Skeletal muscle cell (primary cell): ENCODE results near the gene UBFD1.
"Not testable (repeated sequence)": the region's sequence is repeated elsewhere in the genome, so short reads cannot be mapped to it uniquely, and the experiment has no call there.

ENCODE experiments used
- DNase-seq: peaks from one replicate; pipeline ENCODE4 v3.0.0-alpha.2; 2010; ENCODE audit warnings: low read depth
- H3K4me3 ChIP-seq: 2 replicates; pipeline ENCODE4 v1.5.1; 2011; ENCODE audit warnings: low read depth, mild to moderate bottlenecking, control low read depth, low read length, moderate library complexity

The UBFD1 gene, protein sequence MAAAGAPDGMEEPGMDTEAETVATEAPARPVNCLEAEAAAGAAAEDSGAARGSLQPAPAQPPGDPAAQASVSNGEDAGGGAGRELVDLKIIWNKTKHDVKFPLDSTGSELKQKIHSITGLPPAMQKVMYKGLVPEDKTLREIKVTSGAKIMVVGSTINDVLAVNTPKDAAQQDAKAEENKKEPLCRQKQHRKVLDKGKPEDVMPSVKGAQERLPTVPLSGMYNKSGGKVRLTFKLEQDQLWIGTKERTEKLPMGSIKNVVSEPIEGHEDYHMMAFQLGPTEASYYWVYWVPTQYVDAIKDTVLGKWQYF

DNA sequence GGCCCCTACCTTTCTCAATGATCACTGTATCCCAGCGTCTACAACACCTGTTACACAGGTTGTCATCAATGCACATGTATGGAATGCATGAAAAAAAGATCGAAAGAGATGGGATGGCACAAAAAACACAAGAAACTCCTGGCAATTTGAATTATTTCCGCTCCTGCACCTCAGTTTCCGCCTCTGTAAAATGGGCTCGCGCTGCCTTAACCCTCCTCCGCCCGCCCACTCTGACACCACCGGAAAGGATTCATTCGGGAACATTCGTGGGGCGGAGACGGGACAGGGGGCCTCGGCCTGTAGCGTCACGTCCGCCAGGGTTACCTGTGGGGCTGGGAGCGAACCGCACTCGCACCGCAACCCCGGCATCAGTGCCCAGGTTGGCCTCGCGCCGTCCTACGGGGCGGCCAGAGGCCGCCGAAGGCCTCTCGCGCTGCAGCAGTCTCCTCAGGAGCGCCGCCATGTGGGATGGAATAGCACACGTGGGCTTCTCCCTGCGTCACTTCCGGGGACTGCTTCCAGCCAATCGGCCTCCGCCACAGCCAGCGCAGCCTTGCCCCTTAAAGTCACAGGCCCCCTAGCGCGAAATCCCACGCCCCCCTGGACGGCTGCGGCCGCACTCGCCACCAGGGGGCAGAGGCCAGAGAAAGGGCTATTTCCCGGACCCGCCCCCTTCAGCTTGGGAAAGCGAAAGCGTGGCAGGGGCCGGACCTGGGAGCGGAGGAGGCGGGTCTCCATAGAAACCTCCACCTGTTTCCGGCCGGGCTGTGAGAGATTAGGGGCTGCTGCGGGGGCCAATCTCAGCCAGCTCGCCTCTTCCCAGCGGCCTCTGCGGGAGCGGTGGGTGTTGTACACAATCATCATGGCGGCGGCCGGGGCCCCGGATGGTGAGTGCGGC is at the start of gene UBFD1, which contains the start of gene EARS2:
UBFD1 (plus strand) TSS at position 847 of the 898 bp plus-strand sequence; CDS start at position 863, 16 bp downstream.
EARS2 (minus strand) TSS at position 470 of the 898 bp plus-strand sequence; CDS start at position 463, 7 bp downstream.
- peak within 1 kb of the TSS; percentile 93 for H3K4me3 ChIP-seq
- DNase-seq = peak; percentile 94

DNA sequence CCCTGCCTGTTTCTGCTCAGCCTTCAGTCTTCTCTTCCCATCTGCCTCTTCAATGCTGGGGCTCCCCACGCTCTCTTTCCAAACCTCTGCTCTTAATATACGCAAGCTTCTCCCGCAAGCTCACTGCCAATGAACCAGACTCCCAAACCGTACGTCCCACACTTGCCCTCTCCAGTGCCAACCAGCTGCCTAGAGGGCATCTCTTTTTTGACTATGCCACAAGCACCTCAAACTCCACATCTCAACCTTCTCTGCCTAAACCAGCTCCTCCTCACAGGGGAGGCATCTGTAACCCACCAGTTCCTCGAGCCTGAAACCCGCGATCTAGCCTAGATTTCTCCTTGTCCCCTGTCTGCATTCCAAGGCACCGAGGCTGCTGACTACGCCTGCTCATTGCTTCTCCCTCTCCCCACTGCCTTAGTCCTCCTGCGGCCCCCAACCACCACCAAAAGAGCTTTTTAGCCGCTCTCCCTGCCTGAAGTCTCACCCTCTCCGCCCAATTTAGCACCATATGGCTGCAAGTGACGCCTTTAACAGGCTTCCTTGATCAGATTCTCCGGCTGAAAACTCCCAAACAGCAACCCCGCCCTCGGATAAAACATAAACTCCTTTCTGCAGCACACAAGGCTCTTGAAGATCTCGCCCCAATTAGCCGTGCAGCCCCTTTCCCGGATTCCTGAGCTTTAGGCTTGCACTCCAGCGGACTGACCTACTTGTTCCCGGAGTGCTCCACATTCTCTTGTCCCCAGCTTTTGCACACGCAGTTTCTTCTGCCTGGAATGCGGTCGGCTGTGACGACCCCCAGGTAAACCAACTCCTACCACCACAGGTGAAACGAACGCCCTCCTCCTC is 48.7 kb upstream of the UBFD1 start:
- no peak for DNase-seq
- peak overlapping the region; percentile 69 for H3K4me3 ChIP-seq

DNA sequence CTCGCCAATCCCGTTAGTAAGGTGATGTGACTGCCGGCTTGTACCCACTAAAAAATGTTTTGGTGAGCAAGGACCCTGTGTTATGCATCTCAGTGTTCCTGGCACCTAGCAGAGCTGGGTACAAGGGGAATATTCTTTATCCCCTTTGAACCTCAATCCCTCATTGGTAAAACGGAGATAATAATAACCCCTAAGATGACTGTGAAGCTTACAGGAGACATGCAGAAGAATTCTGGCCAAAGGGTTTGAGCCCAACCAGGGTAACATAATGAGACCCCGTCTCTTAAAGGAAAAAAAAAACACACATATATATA is 48.1 kb upstream of the UBFD1 start:
- H3K4me3 ChIP-seq = peak overlapping the region; percentile 69
- no peak for DNase-seq

DNA sequence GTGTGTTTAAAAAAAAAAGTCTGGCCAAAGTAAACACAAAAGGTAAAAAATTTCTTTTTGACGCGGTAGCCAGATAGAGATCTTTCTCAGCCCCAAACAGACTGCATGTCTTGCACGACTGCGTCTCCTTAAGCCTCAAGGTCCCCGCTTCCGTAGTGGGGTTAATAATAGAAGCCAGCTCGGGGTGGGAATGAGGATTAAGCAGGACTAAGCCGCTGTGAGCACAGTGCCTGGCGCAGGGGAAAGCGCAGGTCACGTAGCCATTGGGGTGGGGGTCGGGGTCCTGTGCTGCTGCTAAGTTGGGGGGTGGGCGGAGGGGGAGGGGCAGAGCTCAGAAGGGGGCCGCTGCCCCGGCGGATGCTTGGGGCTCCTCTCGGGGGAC is 47.8 kb upstream of the UBFD1 start:
- no peak for DNase-seq
- peak overlapping the region; percentile 69 for H3K4me3 ChIP-seq

DNA sequence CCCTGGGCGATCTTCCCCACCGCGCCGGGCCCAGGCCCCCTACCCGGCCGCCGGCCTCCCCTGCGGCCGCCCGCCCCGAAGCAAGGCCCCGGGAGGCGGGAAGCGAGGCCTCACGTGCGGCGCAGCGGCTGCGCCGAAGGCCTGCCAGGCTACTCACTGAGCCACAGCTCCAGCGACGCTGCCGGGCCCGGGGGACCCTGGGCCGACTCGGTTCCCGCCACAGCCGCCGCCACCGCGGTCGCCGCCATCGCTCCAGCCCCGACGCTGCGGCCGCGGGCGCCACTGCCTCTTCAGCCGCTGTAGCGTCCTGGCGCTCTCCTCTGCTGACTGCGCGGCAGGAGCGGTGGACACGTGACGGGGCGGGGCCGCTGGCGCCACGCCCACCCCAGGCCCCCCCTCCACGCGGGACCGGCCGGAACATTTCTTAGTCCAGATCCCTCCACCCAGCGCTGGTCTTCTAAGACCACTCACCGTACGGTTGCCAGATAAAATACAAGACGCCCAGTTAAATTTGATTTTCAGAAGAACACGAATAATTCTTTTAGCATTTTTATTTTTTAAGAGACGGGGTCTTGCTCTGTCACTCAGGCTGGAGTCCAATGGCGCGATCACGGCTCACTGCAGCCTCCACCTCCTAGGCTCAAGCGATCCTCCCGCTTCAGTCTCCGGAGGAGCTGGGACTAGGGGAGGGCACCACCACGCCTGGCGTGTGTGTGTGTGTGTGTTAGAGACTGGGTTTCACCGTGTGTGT is 47.2 kb upstream of the UBFD1 start, which contains the start of gene GGA2:
GGA2 (minus strand) TSS at position 331 of the 751 bp plus-strand sequence; CDS start at position 248, 83 bp downstream.
- DNase-seq = peak; percentile 37
- peak within 1 kb of the TSS; percentile 69 for H3K4me3 ChIP-seq

DNA sequence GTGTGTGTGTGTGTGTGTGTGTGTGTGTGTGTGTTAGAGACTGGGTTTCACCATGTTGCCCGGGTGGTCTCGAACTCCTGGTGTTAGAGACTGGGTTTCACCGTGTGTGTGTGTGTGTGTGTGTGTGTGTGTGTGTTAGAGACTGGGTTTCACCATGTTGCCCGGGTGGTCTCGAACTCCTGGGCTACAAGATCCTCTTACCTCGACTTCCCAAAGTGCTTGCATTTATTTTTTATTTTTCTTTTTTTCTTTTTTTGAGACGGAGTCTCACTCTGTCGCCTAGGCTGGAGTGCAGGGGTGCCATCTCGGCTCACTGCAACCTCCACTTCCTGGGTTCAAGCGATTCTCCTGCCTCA is 46.6 kb upstream of the UBFD1 start:
- peak overlapping the region; percentile 69 for H3K4me3 ChIP-seq

DNA sequence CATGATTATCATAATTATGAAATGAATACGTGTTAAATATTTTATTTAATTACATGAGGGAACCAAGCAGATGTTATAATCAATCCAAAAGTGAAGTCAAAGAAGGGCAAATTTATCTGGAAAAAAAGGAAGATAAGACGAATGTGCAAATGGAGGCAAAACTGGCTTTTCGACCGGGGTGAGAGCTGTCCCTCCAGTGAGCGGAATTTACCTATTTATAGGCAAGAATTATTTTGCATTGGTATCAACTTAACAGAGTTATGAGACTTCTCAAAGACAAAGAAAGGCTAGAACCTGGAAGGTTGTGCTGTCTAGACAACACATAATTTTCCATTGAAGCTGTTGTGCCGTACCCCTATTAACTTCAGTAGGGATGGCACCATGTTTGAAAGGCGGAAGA is 45.8 kb upstream of the UBFD1 start:
- no peak overlapping the region for H3K4me3 ChIP-seq
- DNase-seq = no peak

More for the DNA sequence above, 46.6 kb upstream of the UBFD1 start:
- not testable (repeated sequence) for DNase-seq

DNA sequence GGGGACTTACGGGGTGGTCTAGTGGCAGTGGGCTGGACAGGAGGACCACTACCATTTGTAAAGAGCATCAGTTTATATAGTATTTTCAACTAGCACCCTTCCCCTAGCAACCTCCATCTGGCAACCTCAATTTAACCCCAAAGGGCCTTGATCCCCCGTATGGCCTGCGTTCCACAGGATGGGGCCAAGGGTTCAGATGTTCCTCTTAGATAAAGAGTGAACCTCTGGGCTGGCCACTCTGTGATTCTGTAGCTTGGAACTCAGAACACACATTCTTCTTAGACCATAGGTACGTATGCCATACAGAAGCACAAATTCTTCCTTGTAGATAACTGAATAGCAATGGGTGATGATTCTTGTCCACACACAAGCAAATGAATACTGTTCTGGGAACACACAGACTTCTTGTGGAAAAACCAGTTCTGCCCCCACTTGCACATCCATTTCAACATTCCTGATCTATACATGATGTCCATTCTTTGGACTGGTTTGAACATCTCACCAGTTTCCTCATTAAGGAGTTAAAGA is 45.3 kb upstream of the UBFD1 start:
- H3K4me3 ChIP-seq = no peak overlapping the region
- DNase-seq = no peak

DNA sequence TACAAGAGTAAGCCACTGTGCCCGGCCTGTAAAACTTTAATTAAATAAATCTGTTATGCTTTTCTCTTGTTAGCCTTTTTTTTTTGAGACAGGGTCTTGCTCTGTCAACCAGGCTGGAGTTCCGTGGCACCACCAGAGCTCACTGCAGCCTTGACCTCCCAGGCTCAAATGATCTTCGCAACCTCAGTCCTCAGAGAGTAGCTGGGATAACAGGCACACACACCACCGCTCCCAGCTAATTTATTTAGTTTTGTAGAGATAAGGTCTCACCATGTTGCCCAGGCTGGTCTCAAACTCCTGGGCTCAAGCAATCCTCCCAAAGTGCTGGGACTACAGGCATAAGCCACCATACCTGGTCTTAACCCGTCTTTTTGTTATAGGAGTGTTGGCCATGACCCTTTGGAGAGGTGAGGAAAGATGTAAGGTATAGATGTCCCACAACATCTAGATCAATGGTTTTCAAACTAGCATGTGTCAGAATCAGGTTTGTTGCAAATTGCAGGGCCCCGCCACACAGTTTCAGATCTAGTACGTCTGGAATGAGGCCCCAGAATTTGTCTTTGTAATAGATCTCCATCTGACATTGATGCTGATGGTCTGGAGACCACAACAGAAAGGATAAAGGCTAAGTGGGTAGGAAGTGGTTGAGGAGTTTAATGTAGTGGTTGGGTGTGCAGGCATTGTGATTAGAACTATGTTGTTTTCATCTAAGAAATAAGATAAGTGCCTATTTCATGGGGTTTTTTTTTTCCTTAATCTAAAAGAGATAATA is 43.0 kb upstream of the UBFD1 start:
- H3K4me3 ChIP-seq = no peak overlapping the region

DNA sequence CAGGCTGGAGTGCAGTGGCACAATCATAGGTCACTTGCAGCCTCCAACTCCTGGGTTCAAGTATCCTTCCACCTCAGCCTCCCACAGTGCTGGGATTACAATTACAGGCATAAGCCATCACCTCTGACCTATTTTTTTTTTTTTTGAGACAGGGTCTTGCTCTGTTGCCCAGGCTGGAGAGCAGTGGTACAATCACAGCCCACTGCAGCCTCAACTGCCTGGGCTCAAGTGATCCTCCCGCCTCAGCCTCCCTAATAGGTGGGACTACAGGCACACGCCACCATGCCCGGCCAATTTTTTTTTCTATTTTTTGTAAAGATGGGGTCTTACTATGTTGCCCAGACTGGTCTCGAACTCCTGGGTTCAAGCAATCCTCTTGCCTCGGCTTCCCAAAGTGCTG is 41.6 kb upstream of the UBFD1 start:
- DNase-seq = no peak

More for the DNA sequence above, 43.0 kb upstream of the UBFD1 start:
- no peak for DNase-seq

DNA sequence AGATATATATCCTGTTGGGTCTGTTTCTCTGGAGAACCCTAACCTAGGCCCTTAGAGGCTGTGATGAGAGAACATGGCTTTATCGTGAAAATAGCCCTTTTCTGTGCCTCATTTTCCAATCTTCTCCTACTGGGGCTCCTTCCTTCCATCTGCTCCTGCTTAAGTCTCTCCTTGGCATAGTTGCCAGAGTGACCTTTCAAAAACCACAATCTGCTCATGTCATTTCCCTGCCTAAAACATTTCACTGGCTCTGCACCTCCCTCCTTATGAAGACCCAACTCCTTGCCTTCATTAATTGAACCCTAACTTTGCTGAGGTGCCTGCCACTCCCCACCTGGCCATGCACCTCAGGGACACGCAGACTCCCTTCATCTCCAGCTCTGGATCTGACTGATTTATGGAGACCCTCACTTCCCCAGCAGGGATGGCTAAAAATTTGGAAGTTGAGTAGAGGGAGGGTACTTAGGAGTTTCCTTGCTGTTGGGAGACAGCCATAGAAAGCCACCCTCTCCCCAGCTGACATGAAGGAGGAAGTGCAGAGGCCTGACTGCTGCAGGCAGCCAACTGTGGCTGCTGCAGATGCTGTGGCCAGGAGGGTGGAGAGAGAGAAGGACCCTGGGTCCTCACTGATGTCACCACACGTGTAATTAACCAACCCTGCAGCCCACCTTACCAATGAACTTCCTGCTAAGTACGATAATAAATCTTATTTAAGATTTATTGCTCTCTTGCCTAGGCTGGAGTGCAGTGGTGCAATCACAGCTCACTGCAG is 41.0 kb upstream of the UBFD1 start:
- no peak for DNase-seq
- no peak overlapping the region for H3K4me3 ChIP-seq

More for the DNA sequence above, 41.6 kb upstream of the UBFD1 start:
- no peak overlapping the region for H3K4me3 ChIP-seq

DNA sequence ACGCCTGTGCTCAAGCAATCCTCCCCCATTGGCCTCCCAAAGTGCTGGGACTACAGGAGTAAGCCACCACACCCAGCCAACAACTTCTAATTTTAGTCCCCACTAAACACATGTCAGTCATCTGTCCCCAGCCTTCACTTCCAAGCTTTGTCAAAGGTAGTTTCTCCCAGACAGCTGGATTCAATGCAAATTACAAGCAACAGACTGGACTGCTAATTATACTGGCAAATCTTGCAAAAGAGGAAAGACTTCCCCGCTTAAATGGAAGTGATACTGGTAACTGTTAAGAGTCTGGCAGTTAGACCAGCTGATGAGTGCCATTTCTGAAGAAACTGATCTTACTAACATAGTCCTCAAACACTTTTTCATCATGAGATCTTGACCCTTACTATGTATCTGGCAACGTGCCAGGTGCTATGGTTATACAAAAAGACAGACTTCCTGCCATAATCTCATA is 39.1 kb upstream of the UBFD1 start:
- no peak for DNase-seq
- H3K4me3 ChIP-seq = no peak overlapping the region

DNA sequence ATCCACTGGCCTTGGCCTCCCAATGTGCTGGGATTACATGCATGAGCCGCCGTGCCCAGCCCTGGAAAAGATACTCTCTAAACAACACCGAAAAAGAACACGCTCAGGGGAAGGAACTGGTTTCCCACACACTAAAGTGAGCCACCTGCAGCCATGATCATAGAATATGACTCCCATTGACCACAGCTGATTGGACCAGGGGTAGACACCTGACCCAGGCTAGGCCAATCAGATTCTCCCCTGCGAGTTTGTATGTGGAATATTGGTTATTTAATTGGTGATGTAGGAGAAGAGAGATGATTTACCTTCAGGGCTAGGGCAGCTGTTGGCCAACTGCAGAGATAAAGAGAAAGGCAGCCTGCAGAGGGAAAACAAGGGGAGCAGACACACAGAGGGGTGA is 38.2 kb upstream of the UBFD1 start:
- DNase-seq = no peak
- no peak overlapping the region for H3K4me3 ChIP-seq

DNA sequence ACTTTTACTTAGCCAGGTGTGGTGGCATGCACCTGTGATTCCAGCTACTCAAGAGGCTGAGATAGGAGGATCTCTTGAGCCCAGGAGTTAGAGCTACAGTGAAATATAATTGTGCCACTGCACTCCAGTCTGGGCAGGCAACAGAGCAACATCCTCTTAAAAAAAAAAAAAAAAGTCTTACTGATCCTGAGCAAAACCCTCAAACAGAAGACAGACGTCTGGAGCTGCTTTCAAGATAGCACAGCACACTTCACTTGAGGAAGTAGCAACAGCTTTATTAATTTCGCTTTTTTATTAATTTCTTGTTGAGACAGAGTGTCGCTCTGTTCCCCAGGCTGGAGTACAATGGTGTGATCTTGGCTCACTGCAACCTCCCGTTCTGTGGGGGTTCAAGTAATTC is 37.0 kb upstream of the UBFD1 start:
- no peak for DNase-seq
- H3K4me3 ChIP-seq = no peak overlapping the region

DNA sequence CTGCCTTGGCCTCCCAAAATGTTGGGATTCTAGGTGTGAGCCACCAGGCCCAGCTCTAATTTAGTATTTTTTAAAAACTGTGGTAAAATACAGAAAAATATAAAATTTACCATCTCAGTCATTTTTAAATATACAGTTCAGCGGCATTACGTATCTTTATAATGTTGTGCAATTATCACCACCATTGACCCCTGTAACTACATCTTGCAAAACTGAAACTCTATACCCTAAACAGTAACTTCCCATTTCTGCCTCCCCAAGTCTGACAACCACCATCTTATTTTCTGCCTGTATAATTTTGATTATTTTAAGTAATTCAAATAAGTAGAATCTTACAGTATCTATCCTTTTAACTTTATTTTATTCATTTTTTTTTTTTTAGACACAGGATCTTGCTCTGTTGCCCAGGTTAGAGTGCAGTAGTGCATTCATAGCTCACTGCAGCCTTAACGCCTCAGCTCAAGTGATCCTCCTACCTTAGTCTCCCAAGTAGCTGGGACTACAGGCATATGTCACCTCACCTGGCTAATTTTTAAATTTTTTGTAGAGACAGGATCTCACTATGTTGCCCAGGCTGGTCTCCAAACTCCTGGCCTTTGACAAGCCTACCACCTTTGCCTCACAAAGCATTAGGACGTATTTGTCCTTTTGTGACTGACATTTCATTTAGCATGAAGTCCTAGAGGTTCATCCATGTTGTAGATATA is 36.3 kb upstream of the UBFD1 start:
- no peak for DNase-seq
- H3K4me3 ChIP-seq = no peak overlapping the region

DNA sequence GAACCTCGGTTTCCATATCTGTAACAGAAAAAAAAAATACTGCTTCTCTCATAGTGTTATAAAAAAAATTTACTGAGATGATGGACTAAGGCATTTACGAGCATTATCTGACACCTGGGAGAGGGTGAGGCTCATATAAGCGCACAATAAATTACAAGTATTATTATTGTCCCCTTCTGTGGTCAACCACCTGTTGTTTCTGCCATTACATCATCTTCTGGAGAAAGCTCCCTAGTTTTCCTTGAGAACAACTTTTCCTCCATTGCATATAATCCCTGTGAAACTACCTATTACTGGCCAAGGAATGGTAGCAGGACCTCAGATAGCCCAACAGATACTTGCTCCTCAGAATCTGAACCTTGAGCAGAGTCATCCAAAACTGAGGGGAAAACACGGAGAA is 35.6 kb upstream of the UBFD1 start:
- H3K4me3 ChIP-seq = no peak overlapping the region
- DNase-seq = no peak

DNA sequence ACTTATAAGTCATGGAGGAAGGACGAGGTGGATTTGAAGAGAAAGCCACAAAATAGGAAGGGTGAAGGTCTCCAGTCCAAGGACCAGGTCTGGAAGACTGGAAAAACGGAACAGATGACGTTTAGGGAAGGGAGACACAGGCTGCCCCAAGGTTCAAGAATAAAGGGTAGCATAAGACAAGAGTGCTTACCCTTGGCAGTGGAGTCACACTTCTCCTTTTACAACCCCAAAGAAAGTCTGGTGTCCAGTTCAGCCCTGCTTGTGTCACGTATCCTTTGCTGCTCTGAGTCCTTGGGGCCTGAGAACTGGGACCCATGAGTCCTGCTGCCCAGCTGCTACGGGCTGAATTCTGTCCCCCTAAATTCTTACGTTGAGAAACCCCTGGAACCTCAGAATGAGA is 34.2 kb upstream of the UBFD1 start:
- DNase-seq = no peak
- H3K4me3 ChIP-seq = no peak overlapping the region
